ENCODE data around the gene SLAMF9.
"Not testable (repeated sequence)": the region's sequence is repeated elsewhere in the genome, so short reads cannot be mapped to it uniquely, and the experiment has no call there.

The SLAMF9 gene

DNA sequence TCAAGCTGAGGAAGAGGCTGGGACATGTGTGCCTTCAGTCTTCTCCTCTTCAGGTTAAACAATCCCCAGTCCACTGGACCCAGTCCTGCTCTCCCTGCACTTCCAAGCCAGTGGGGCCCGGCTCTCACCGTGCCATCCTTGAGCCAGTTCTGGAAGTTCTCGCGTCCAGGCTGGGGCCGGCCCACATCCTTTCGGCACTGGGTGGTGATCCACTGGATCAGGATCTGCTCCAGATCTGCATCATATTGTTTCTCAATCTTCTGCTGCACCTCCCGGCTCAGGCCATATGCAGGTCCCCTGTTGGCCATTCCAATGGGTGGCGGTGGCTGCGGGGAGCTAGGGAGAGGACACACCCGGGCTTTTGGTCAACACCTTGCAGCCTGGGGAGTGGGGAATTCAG lies 33.8 kb downstream of the SLAMF9 start:
- no peak for FAIRE-seq

DNA sequence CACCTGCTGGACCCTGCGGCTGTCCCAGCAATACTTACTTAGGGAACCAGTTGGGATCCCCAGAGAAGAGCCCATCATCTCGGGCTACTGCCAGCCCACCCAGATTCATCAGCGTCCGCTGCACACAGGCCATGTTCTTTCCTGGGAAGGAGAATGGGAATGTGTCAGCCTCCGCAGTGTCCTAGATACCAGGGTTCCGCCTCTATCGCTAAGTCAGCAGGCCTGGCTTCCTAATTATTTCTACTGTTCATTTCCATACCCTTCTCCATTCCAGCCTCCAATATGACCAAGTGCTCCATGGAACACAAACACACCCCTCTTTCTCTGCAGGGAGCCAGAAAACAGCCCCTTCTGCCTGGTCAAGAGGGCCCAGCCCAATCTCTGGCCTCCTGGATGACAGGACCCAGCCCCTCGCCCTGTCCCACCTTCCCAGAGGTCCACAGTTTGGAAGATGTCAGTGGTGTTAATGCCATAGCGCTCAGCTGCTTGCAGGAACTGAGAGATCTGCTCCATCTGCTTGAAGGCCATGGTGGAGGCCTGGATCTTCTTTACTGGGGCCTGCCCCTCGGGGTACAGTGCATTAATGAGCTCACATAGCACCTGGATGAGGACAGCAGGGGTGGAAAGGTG lies 34.7 kb downstream of the SLAMF9 start:
- no peak for FAIRE-seq

DNA sequence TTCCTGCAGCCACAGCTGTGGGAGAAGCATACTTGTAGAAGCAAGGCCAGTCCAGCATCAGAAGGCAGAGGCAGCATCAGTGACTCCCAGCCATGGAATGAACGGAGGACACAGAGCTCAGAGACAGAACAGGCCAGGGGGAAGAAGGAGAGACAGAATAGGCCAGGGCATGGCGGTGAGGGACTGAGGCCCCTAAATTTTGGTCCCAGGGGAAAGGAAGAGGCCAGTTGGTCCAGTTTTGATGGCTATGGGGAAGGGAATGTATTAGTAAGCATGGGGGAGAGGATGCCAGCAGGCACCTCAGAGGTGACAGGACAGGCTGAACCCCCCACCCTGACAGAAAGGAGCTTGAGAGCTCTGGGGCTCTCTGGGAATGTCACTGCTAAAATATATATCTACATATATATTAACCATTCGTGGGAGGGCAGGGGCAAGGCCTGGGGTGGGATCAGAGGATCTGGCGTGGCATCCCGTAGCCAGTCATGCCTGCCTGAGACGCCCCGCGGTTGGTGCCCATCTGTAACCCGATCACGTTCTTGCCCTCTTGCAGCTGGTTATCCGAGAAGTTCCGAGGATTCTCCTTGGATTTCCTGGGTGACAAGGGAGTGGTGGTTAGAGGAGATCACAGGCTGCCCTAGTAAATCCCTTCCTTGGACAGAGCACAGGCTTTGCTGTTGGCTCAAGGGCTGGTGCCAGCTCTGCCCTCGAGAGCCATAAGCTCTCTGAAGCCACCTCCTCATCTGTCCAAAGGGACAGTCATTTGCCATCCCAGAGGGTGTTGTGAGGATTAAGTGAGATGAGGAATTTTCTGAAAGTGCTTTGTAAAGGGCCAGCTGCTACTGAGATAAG lies 35.5 kb downstream of the SLAMF9 start:
- FAIRE-seq, result no peak

DNA sequence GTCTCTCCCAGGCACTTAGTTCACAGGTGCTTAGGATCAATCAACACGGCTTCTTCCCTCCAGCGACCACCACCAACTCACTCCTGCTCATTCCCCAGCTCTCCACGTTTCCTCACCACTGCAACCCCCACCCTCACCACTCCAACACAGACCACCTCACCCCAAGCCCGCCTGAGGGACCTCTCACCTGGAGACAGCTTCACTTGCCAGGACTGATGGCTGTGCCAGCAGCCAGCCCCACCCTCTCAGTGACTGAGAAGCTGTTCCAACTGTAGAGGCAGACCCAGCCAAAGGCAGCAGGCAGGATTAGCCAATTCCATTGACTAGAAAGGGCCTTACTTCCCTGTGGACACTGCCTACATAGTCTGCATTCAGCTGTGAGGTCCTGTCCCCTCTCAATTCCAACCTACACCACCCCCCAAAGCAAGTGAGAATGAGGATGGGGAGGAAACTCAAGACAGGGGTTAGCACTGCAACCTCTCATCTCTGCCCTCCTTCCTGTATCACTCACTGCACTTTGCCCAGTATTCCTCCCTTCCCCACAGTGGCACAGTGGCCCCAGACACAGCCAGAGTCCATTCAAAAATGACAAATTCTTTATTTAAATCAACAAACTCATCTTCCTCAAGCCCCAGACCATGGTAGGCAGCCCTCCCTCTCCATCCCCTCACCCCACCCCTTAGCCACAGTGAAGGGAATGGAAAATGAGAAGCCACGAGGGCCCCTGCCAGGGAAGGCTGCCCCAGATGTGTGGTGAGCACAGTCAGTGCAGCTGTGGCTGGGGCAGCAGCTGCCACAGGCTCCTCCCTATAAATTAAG lies 36.3 kb downstream of the SLAMF9 start:
- no peak for FAIRE-seq

GRCh38 chr1:159916242-159917051 lies 37.6 kb downstream of the SLAMF9 start:
- no peak for FAIRE-seq

- no peak for FAIRE-seq
Observed at GRCh38 chr1:159915571-159916241, 38.3 kb downstream of the SLAMF9 start.

DNA sequence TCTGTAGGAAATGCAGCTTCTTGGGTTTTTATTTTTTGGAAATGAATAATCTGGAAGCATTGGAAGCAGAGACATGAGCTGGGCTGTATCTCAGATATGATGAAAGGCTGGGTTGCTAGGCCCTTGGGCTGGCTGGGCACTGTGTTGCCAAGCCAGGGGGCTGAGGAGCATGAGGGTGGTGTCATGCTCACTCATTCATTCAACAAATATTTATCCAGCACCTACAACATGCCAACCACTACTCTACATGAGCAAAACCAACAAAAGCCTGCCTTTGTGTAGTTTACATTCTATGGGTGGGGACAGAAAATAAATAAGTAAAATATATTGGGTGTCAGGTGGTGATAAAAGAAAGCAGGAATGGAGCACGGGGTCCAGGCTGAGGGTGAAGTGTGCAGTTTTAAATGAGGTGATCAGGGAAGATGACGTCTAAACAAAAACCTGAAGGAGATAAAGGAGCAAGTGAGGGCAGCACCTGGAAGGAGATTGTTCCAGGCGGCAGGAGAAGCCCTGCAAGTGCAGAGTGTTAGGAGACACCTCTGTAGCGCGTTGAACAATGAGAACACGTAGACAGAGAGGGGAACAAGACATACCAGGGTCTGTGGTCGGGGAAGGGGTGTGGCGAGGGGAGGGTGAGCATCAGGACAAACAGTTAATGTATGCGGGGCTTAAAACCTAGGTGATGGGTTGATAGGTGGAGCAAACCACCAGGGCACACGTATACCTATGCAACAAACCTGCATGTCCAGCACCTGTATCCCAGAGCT lies 39.6 kb downstream of the SLAMF9 start:
- no peak for FAIRE-seq

GRCh38 chr1:159913451-159914192 lies 40.4 kb downstream of the SLAMF9 start:
- FAIRE-seq, result no peak

- no peak for FAIRE-seq
Observed at GRCh38 chr1:159911326-159912070, 42.5 kb downstream of the SLAMF9 start.

DNA sequence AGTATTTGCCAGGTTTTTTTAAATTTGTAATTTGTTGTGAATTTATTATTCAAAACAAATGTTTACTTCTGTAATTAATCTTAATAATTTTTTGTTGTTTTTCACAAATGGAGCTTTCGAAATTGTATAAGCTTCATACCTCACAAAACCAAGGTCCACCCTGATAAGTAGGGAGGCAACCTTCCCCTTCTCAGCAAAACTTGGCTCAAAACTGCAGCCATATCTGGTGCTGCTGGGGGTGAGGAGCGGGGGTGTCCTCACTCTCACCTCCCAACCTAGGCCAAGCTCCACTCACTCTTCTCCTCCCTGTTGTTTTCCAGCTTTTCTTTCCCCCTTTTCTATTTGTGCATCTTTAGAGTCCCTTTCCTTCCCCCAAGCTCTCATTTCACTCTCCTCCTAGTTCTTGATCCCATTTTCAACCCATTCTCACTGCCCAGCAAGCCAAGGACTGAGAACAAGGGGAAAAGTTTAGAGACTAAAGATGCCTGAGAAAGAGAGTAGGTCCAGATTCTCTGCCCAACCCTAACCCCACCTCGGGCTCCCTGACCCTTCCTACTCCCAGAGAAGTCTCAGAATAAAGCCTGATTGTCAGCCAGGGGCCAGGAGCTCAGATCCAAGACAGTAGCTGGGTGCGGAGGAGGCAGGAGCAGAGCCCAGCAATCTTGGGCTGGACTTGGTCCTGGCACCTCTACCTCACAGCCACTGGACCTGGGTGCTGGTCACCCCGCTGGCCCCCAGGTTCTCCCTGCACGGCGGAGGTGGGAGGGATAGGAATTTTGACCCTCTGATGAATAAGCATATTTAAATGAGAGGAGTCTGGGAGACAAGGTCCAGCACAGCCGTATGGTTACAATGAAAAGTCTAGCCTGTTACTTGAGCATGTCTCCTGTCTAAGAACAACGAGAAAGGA lies 45.8 kb downstream of the SLAMF9 start:
- FAIRE-seq, result no peak

GRCh38 chr1:159906960-159907359 lies 47.1 kb downstream of the SLAMF9 start:
- no peak for FAIRE-seq

- not testable (repeated sequence) for FAIRE-seq
Observed at GRCh38 chr1:159904036-159904435, 50.0 kb downstream of the SLAMF9 start.

DNA sequence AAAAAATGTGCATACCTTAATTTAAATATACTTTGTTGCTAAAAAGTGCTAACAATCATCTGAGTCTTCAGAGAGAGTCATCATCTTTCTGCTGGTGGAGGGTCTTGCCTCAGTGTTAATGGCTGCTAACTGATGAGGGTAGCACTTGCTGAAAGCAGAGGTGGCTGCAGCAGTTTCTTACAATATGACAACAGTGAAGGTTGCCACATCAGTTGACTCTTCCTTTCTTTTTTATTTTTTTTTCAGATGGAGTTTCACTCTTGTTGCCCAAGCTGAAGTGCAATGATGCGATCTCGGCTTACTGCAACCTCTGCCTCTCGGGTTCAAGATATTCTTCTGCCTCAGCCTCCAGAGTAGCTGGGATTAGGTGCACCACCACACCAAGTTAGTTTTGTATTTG lies 51.5 kb downstream of the SLAMF9 start:
- FAIRE-seq, result no peak

All from G401.6 (cell line).